Measurements from ENCODE around the gene RPS5. TPM values are rescaled to one million over a fixed set of nuclear protein-coding genes. Genes with fewer than 3 reads are reported as not detected.

The RPS5 gene
- total and polyA plus RNA-seq, 10 donors, result 712 to 2,466 (median 1,177) TPM

DNA sequence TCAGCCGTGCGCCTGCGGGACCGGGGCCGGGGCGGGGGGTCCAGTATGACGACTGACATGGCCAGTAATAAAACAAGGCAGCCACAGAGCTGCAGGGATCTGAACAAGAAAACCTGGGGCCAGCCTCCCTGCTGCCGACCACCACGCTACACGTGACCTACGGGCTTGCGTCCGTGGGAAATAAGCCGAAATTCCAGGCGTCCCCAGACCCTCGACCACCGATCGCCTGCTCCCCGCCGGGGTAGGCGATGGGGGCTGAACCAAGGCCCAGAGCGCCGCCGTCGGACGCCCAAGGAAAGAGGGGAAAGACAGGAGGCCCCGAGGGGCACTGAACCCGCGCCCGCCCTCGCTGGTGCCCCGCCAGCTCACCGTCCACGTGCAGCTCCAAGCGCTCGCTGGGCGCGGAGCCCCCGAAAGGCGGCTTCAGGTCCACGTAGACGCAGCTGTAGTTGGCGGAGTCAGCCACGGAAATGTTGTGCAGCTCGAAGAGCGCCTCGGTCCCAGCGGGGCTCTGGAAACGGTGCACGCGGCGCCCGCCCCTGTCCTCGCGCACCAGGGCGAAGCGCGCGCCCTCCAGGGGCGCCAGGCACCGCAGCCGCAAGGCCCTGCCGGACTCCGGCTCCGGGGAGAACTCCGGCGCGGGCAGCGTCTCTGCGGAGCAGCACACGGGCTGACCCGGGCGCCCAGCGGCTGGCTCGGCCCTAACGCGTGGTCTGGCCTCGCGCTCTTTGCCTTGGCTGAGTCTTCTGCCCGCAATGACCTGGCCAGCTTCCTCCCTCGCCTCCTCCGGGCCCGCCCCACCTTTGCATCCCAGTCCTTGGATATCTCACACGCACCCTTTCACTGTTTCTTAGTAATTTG is 36.8 kb upstream of the RPS5 start:
- H3K27ac ChIP-seq, result no peak overlapping the region
- H3K27me3 ChIP-seq (replicated peaks in 1 of 7), result peaks cover 0 to 53% (median 2%) of the 10 kb centered on the region in 7 donors
- H3K4me3 ChIP-seq, result peak overlapping the region in 5 of 8 donors; percentile 3 to 43 (median 15)
- no peak for DNase-seq
- intact Hi-C loops (cut with DNase I; ENCODE audit: low total_unique reads), result no loop called here
- H3K4me1 ChIP-seq, result peaks cover 0 to 54% (median 33%) of the 10 kb centered on the region in 6 donors
- H3K9me3 ChIP-seq, result no peaks in the 10 kb centered on the region
- TF ChIP-seq, protein P1, sequence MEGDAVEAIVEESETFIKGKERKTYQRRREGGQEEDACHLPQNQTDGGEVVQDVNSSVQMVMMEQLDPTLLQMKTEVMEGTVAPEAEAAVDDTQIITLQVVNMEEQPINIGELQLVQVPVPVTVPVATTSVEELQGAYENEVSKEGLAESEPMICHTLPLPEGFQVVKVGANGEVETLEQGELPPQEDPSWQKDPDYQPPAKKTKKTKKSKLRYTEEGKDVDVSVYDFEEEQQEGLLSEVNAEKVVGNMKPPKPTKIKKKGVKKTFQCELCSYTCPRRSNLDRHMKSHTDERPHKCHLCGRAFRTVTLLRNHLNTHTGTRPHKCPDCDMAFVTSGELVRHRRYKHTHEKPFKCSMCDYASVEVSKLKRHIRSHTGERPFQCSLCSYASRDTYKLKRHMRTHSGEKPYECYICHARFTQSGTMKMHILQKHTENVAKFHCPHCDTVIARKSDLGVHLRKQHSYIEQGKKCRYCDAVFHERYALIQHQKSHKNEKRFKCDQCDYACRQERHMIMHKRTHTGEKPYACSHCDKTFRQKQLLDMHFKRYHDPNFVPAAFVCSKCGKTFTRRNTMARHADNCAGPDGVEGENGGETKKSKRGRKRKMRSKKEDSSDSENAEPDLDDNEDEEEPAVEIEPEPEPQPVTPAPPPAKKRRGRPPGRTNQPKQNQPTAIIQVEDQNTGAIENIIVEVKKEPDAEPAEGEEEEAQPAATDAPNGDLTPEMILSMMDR (IDR thresholded peaks at IDR 0.05 in 8 of 11, conservative IDR thresholded peaks at IDR 0.05 in 3 of 11), result no peak
- peak in 1 of 3 donors; percentile 10 for TF ChIP-seq POLR2AphosphoS5 (IDR thresholded peaks at IDR 0.05)
- peaks cover 0 to 24% (median 3%) of the 10 kb centered on the region in 6 donors for H3K36me3 ChIP-seq
- WGBS, 5 donors, result 29 to 78% (median 55%) methylated on average over 45 to 84 of the region's 84 CpGs

DNA sequence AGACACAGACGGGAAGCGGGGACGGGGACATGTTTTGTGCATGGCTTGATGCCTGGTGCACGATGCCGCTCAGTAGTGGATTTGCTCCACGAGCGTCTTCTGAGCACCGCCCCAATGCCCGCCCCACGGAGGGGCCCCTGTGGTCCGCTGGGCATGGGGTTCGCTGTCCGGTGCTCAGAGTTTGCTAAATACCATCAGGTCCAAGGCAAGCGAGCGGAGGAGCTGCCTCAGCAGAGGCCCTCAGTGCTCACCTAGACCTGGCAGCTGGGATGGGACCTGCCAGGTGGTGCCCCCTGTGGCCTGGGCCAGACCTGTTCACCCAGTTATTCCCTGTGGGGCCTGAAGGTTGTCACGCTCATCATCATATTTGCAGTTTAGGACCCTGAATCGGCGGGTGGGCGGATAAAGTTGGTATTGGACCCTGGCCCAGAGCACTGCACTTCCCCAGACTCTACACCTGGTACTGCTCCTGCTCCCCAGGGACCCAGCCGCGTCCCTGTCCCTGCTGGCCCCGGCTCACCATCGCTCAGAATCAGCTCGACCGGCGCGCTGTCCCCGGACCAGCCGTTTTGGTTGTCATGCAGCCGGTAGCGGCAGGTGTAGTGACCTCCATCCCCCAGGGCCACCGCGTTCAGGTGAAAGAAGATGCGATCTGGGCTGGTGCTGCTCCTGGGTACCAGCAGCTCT is 36.1 kb upstream of the RPS5 start:
- peaks cover 0 to 58% (median 2%) of the 10 kb centered on the region in 7 donors for H3K27me3 ChIP-seq (replicated peaks in 1 of 7)
- peaks cover 0 to 24% (median 3%) of the 10 kb centered on the region in 6 donors for H3K36me3 ChIP-seq
- 76 to 91% (median 87%) methylated on average over 34 of the region's 34 CpGs for WGBS, 5 donors
- intact Hi-C loops (cut with DNase I; ENCODE audit: low total_unique reads), result no loop called here
- H3K27ac ChIP-seq, result no peak overlapping the region
- DNase-seq, result no peak
- no peak overlapping the region for H3K4me3 ChIP-seq
- TF ChIP-seq POLR2AphosphoS5 (IDR thresholded peaks at IDR 0.05) (no peak), POLR2A (IDR thresholded peaks at IDR 0.05) (no peak)
- TF ChIP-seq, protein P1 (IDR thresholded peaks at IDR 0.05 in 8 of 11, conservative IDR thresholded peaks at IDR 0.05 in 3 of 11), result no peak
- H3K9me3 ChIP-seq, result no peaks in the 10 kb centered on the region
- H3K4me1 ChIP-seq, result peaks cover 1 to 58% (median 37%) of the 10 kb centered on the region in 6 donors

DNA sequence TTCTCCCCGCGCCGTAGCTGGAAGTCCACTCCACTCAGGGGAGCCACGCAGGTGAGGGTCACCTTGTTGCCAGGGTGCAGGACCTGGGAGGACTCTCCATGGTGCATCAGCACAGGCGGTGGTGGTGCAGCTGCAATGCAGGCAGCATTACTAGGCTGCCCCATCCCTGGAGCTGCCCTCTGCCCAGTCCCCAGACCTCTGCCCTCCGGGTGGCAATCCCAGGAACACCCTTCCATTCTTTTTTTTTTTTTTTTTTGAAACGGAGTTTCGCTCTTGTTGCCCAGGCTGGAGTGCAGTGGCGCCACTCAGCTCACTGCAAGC is 35.6 kb upstream of the RPS5 start:
- TF ChIP-seq, protein P1 (IDR thresholded peaks at IDR 0.05 in 8 of 11, conservative IDR thresholded peaks at IDR 0.05 in 3 of 11), result no peak
- TF ChIP-seq POLR2A (IDR thresholded peaks at IDR 0.05), result no peak
- no peak for TF ChIP-seq POLR2AphosphoS5 (IDR thresholded peaks at IDR 0.05)
- H3K27me3 ChIP-seq (replicated peaks in 1 of 7), result peaks cover 0 to 58% (median 5%) of the 10 kb centered on the region in 7 donors

More for the DNA sequence above, 35.6 kb upstream of the RPS5 start:
- H3K4me1 ChIP-seq, result peaks cover 6 to 58% (median 40%) of the 10 kb centered on the region in 6 donors
- no peak overlapping the region for H3K4me3 ChIP-seq
- no peak for DNase-seq
- H3K9me3 ChIP-seq, result no peaks in the 10 kb centered on the region
- intact Hi-C loops (cut with DNase I; ENCODE audit: low total_unique reads), result no loop called here
- H3K36me3 ChIP-seq, result peaks cover 0 to 24% (median 3%) of the 10 kb centered on the region in 6 donors
- no peak overlapping the region for H3K27ac ChIP-seq
- WGBS, 5 donors, result 89 to 95% (median 91%) methylated on average over 7 to 9 of the region's 9 CpGs

All from spleen (tissue), 11 donors.